GM18909 (cell line): Measurements from ENCODE around the gene SLC7A1.
A peak's percentile ranks its signal among the peaks of the same experiment; 100 is the strongest.

Experiments used
- ATAC-seq: cut with Tn5 transposase; IDR thresholded peaks from one replicate; pipeline ENCODE4 v1.9.1; 2021; ENCODE audit warnings: mild to moderate bottlenecking; ENCODE audit not compliant: unreplicated experiment, poor library complexity

The SLC7A1 gene

DNA sequence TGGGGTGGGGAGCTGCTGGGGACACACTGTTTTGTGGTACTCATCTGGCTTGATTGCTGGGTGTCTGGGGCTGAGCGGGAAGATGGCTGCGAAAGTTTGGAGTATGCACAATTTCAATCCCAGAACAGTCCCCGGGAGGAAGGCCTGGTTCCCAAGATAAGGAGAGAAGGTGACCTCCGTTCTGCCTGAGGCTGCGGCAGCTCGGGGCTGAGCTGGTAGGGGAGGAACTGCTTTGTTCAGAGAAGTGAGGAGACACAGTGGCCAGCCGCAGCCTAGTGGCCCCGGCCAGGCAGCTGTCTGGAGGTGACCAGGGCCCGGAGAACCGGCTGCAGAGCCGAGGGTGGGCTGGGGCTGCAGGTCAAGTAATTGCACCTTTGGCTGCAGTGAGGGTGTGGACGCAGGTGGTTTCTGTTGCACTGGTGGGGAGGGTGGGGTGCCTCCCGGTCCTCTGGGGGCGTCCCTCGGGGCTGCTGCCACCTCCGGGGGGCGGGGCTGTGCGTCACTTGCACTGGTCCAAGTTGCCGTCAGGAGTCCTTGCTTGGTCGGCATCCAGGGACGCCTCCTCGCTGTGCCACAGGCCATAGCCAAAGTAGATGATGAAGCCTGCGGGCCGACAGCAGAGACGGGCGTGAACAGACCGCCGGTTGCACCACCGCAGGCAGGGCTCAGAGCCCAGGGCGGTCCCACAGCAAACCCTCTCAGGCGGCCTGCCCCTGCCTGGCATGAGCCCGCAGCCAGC, 81.3 kb downstream of the SLC7A1 start:
- no peak for ATAC-seq

GRCh38 chr13:29513002-29513980, 82.2 kb downstream of the SLC7A1 start:
- ATAC-seq: no peak

GRCh38 chr13:29511980-29512379, 83.5 kb downstream of the SLC7A1 start:
- ATAC-seq: no peak

GRCh38 chr13:29511106-29511796, 84.2 kb downstream of the SLC7A1 start:
- no peak for ATAC-seq

GRCh38 chr13:29510651-29511084, 84.8 kb downstream of the SLC7A1 start:
- no peak for ATAC-seq

GRCh38 chr13:29509999-29510589, 85.4 kb downstream of the SLC7A1 start:
- ATAC-seq: no peak

DNA sequence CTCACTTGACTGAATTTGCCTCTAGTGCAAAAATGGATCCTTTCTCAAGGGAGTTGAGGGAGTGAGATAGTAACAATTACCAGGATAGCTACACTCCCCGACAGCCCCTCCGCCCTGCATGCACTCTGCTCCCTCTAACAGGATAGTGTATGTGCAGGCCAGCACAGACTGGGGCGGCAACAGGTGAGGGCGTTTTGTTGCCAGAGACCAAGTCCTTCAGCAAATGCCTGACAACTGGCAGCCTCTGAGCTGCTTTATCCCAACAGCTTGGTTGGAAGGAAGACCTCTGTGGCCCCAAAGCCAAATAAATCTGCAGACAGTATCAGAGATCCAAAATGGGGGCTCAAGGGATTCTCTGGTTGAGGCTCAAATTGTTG, 86.6 kb downstream of the SLC7A1 start:
- ATAC-seq: no peak

GRCh38 chr13:29508130-29508875, 87.2 kb downstream of the SLC7A1 start:
- peak; percentile 78 for ATAC-seq

- ATAC-seq: no peak
Observed at GRCh38 chr13:29507356-29507755, 88.1 kb downstream of the SLC7A1 start.

DNA sequence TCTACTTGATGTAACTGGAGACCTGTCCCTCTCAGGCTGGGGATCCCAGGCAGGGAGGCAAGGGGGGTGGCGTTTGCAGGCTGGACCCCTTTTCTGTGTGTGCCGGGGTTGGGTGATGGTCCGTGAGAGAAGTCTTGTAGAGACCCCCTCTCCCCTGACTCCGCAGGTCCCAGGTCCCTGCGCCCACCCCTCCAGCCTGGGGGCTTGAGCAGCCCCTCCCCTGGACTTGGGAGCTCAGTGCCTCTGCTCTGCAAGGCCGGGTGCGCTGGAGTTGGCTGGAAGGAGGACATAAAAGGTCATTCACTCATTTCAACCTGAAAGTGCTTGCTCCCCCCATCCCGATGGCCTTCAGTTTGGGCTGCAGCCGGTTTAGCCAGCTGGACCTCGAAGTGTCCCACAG, 89.5 kb downstream of the SLC7A1 start:
- no peak for ATAC-seq

DNA sequence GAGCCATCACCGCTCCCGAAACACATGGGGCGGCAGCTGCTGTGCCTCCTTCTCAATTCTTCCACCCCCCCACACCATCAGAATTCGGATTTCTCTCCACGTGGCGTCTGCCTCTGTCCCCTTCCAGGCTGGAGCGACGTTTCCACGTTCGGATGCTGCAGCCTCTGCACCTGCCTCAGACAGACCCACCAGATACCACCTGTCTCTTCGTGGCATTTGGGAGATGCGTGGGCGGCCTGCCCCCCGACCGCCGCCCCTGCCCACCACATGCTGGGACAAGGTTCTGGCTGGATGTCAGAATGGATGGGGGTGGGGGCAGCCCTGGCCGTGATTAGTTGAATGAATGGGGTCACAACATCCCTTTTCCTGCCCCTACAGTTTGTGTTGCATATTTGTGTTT, 90.0 kb downstream of the SLC7A1 start:
- ATAC-seq: no peak

DNA sequence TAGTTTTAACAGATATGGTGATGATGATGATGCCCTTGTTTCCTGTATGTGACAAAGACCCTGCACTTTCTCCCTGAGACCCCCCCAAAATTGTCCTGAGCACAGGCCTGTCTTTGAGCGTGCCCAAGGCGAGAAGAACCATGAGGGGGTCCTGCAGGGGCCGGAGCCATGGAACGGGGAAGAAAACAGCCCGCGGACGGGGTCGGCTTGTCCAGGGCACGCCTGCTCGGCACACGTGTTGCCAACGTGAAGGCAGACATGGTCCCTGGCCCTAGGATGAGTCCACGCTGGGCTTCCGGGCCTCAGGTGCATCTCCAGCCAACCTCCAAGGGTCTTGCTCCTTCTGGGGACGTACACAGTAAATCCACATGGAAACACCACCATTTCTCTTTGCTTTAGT, 90.8 kb downstream of the SLC7A1 start:
- no peak for ATAC-seq

- no peak for ATAC-seq
Observed at GRCh38 chr13:29503041-29503837, 92.2 kb downstream of the SLC7A1 start.

DNA sequence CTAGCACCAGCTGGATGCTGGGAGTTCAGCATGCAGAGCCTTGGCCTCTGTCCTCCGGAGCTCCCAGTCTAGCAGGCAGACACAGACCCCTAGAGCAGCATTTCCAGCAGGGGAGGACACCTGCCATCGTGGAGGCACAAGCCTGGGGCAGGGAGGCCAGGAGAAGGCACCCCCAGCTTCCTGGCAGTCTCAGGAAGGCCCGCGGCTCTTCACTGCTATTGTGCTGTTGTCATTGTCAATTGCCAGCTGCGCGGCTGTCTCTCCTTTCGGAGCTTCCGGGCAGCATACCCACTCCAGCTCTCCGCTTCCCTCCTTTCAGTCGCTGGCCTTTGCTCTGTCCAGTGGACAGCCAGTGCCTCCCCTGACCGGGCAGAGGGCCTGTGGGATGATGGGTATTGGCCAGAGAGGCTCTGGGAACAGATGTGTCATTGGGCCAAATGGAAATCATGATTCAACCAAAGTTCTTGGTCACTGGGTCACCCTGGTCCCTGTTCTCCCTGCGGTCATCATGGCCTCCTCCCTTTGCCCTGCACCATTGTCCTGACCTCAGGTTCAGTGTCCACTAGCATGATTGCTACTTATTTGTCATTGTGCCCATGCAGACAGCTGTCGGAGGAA, 93.0 kb downstream of the SLC7A1 start:
- ATAC-seq: no peak

DNA sequence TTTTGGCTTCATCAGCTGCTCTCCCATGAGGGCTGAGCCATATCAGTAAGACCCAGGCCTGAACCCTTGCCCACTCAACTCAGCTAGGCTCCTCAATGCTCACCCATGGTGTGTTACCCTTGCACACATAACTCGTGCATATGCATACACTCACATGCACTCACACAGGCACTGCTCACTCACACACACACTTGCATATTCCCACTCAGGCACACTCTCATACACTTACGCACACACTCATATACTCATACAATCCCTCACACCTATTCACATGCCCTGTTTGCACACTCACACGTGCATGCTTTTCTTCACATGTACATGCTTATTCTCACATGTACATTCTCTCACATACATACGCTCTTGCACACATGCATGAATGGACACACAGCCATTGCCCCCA, 93.8 kb downstream of the SLC7A1 start:
- no peak for ATAC-seq

DNA sequence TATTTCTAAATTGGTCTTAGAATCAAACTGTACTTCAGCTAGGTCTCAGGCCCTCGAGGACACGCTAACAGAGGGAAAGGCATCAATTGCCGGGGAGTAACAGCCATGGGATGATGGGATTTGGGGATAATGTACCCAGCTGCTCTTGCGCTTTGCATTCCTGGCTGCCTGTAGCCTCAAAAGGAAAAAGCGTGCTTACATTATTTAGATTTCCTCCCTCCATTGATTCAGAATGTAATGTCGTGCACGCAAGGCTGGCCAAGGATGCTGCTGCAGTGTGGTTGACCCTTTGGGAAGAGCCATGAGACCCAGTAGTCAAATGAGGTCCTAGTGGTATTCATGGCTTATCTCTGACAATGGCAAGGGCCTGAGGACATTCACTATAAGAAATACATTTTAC, 95.1 kb downstream of the SLC7A1 start:
- ATAC-seq: no peak

- ATAC-seq: no peak
Observed at GRCh38 chr13:29499506-29500165, 95.9 kb downstream of the SLC7A1 start.

DNA sequence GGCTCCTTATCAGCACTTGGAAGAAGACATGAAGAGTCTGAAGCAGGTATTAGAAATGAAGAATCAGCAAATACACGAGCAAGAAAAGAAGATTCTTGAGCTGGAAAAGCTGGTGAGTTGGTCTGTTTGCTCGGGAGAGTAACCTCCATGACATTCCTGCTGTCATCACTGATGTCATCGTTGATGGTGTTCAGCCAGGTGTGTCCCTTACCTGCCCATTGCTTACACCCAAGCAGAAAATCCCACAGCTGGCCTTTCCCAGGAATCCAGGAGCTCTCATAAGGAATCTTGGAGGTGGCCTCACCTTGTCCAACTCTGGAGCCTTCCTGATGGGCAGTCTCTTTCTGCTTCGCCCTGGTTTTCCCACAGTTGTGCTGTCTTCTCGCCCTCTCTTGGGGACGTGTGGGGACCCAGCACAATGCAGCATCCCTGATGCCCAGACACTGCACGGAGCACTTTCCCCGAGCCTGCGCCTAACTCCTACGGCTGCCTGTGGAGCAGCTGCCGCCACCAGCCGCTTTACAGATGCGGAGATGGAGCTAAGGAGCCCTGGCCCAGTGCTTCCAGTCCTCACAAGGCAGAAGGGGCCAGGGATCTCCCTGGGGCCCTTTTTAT, 97.0 kb downstream of the SLC7A1 start:
- ATAC-seq: no peak
